Sigmoid colon (tissue), 7 donors: ENCODE measurements around the gene EPRS1. TPM values are rescaled to one million over a fixed set of nuclear protein-coding genes. Genes with fewer than 3 reads are reported as not detected.
"Not testable (repeated sequence)": the region's sequence is repeated elsewhere in the genome, so short reads cannot be mapped to it uniquely, and the experiment has no call there.

Experiments used
- DNase-seq: peaks from one replicate; pipeline ENCODE4 v3.0.0-alpha.2; 2019
- H3K27ac ChIP-seq, 4 donors: fragments of 200-600 bp; sonication (generic); one replicate each; pipeline ENCODE4 v1.5.1; 2016 to 2019; ENCODE audit warnings: mild to moderate bottlenecking in 1 of 4
- H3K27me3 ChIP-seq, 3 donors: fragments of 200-600 bp; sonication (generic); one replicate each; pipeline ENCODE4 v1.5.1; 2019; ENCODE audit warnings: mild to moderate bottlenecking in 1 of 3
- H3K36me3 ChIP-seq, 4 donors: fragments of 200-600 bp; sonication (generic); one replicate each; pipeline ENCODE4 v1.5.1; 2016 to 2019
- H3K4me1 ChIP-seq, 4 donors: fragments of 200-600 bp; sonication (generic); one replicate each; pipeline ENCODE4 v1.5.1; 2017 to 2019
- H3K4me3 ChIP-seq, 4 donors: fragments of 200-600 bp; sonication (generic); one replicate each; pipeline ENCODE4 v1.5.1; 2017 to 2019; ENCODE audit warnings: mild to moderate bottlenecking in 2 of 4, moderate library complexity in 1 of 4
- H3K9me3 ChIP-seq, 4 donors: fragments of 200-600 bp in 3 of 4; sonication (generic) in 3 of 4; one replicate each; pipeline versions ENCODE4 v1.5.1 to v1.6.1; 2013 to 2019
- CTCF ChIP-seq, 4 experiments: fragments of 450-650 bp in 3 of 4; fragments of 200-600 bp in 1 of 4; IDR thresholded peaks; one replicate each; pipeline ENCODE4 v1.5.1; 2016 to 2019; ENCODE audit warnings: antibody characterized with exemption in 4 of 4, mild to moderate bottlenecking in 3 of 4, moderate library complexity in 2 of 4
- EP300 ChIP-seq, 4 donors: sonication (generic); formaldehyde crosslinking; IDR thresholded peaks; one replicate each; pipeline ENCODE4 v1.6.1; 2017; ENCODE audit warnings: antibody characterized with exemption in 4 of 4
- POLR2A ChIP-seq, 2 donors: fragments of 450-650 bp; IDR thresholded peaks; one replicate each; pipeline ENCODE4 v1.6.1; 2016; ENCODE audit warnings: antibody characterized with exemption in 2 of 2, mild to moderate bottlenecking in 2 of 2, moderate library complexity in 2 of 2
- POLR2AphosphoS5 ChIP-seq, 4 donors: sonication (generic); formaldehyde crosslinking; IDR thresholded peaks; one replicate each; pipeline ENCODE4 v1.6.1; 2017; ENCODE audit warnings: antibody characterized with exemption in 4 of 4
- WGBS, 2 donors: extraction: QIAGEN DNeasy Blood & Tissue Kit; methylation state at CpG; one replicate each; pipeline ENCODE4 v1.1.7; 2013; 5-methylcytosine and 5-hydroxymethylcytosine counted together
- intact Hi-C: fragments of 100-400 bp; cut with DNase I; formaldehyde crosslinking; loops from one replicate; pipeline ENCODE4 v1.15.1; 2023
- polyA plus RNA-seq, 3 donors: library from polyadenylated mRNA; stranded (reverse); fragments of 200-250 nt; gene quantifications; one replicate each; pipeline ENCODE4 v1.2.3, GENCODE V29; 2013
- total RNA-seq, 4 donors: library from RNA; depleted of rRNA; stranded (reverse); fragments of >200 nt; gene quantifications; one replicate each; pipeline ENCODE4 v1.1.0, GENCODE V29; 2016
- donor health status: healthy with polysubstance abuse.
- donor health status: Bipolar disorder and iron deficiency.
- donor health status: healthy.

Gene EPRS1
- total and polyA plus RNA-seq, 7 donors, result 10.8 to 57.5 (median 47.8) TPM

GRCh38 chr1:220040028-220040596 lies 6.2 kb downstream of the EPRS1 start:
- H3K27me3 ChIP-seq, result no peaks in the 10 kb centered on the region
- H3K9me3 ChIP-seq, result no peaks in the 10 kb centered on the region
- H3K4me1 ChIP-seq, result peaks cover 0 to 16% (median 12%) of the 10 kb centered on the region in 4 donors
- H3K4me3 ChIP-seq, result no peak overlapping the region
- intact Hi-C loops, result no loop called here
- WGBS, 2 donors, result 35 to 75% methylated on average over 5 of the region's 5 CpGs
- no peak for DNase-seq
- TF ChIP-seq CTCF (IDR thresholded peaks at IDR 0.05) (no peak), EP300 (IDR thresholded peaks at IDR 0.05) (no peak), POLR2AphosphoS5 (IDR thresholded peaks at IDR 0.05) (no peak), POLR2A (IDR thresholded peaks at IDR 0.05) (no peak)
- peaks cover 5 to 30% (median 14%) of the 10 kb centered on the region in 4 donors for H3K36me3 ChIP-seq
- no peak overlapping the region for H3K27ac ChIP-seq

- intact Hi-C loops, result no loop called here
- Histone ChIP-seq H3K4me1 (peaks cover 0 to 3% (median 1%) of the 10 kb centered on the region in 4 donors), H3K4me3 (no peak overlapping the region), H3K27ac (no peak overlapping the region), H3K9me3 (no peaks in the 10 kb centered on the region), H3K27me3 (no peaks in the 10 kb centered on the region), H3K36me3 (peaks cover 5 to 42% (median 17%) of the 10 kb centered on the region in 4 donors)
- WGBS, 2 donors, result 36 to 73% methylated on average over 4 of the region's 4 CpGs
- TF ChIP-seq POLR2AphosphoS5 (IDR thresholded peaks at IDR 0.05) (no peak), POLR2A (IDR thresholded peaks at IDR 0.05) (no peak), EP300 (IDR thresholded peaks at IDR 0.05) (no peak), CTCF (IDR thresholded peaks at IDR 0.05) (no peak)
- DNase-seq, result no peak
These were observed 7.7 kb downstream of the EPRS1 start for GRCh38 chr1:220038640-220039039.

GRCh38 chr1:220037810-220038209 lies 8.5 kb downstream of the EPRS1 start:
- intact Hi-C loops, result not testable (repeated sequence)
- 70 to 87% methylated on average over 3 of the region's 3 CpGs for WGBS, 2 donors
- H3K36me3 ChIP-seq, result peaks cover 5 to 50% (median 22%) of the 10 kb centered on the region in 4 donors

GRCh38 chr1:220032911-220033310 lies 13.4 kb downstream of the EPRS1 start:
- TF ChIP-seq CTCF (IDR thresholded peaks at IDR 0.05), result no peak
- no peak for TF ChIP-seq POLR2A (IDR thresholded peaks at IDR 0.05)
- no peak for TF ChIP-seq EP300 (IDR thresholded peaks at IDR 0.05)
- TF ChIP-seq POLR2AphosphoS5 (IDR thresholded peaks at IDR 0.05), result no peak
- no peaks in the 10 kb centered on the region for H3K9me3 ChIP-seq
- no peak overlapping the region for H3K4me3 ChIP-seq
- no peak overlapping the region for H3K27ac ChIP-seq
- H3K27me3 ChIP-seq, result no peaks in the 10 kb centered on the region
- no peaks in the 10 kb centered on the region for H3K4me1 ChIP-seq
- intact Hi-C loops, result no loop called here
- WGBS, 2 donors, result 74 to 78% methylated on average over 3 of the region's 3 CpGs
- peaks cover 6 to 67% (median 35%) of the 10 kb centered on the region in 4 donors for H3K36me3 ChIP-seq
- no peak for DNase-seq

More at GRCh38 chr1:220037810-220038209, 8.5 kb downstream of the EPRS1 start:
- DNase-seq, H3K27ac ChIP-seq, H3K4me1 ChIP-seq, H3K4me3 ChIP-seq, H3K9me3 ChIP-seq, H3K27me3 ChIP-seq: not testable (repeated sequence)

GRCh38 chr1:220031287-220031686 lies 15.0 kb downstream of the EPRS1 start:
- H3K4me1 ChIP-seq, result no peaks in the 10 kb centered on the region
- intact Hi-C loops, result no loop called here
- no peak for DNase-seq
- TF ChIP-seq EP300 (IDR thresholded peaks at IDR 0.05) (no peak), POLR2AphosphoS5 (IDR thresholded peaks at IDR 0.05) (no peak), CTCF (IDR thresholded peaks at IDR 0.05) (no peak), POLR2A (IDR thresholded peaks at IDR 0.05) (no peak)
- no peak overlapping the region for H3K27ac ChIP-seq
- no peaks in the 10 kb centered on the region for H3K27me3 ChIP-seq
- 87 to 88% methylated on average over 2 of the region's 2 CpGs for WGBS, 2 donors
- H3K9me3 ChIP-seq, result no peaks in the 10 kb centered on the region
- no peak overlapping the region for H3K4me3 ChIP-seq
- H3K36me3 ChIP-seq, result peaks cover 6 to 83% (median 37%) of the 10 kb centered on the region in 4 donors
